Fibroblast of lung (primary cell): Measurements from ENCODE around the gene ST6GAL2. TPM values are rescaled to one million over a fixed set of nuclear protein-coding genes. Genes with fewer than 3 reads are reported as not detected.

Experiments used
- DNase-seq, 2 donors: peaks; one replicate each; pipeline versions ENCODE4 v3.0.0 to v3.0.0-alpha.2; 2010; ENCODE audit warnings: low read depth in 2 of 2
- H2AFZ ChIP-seq: 2 replicates; pipeline ENCODE4 v1.5.1; 2012; ENCODE audit warnings: low read length, control low read depth, inconsistent platforms
- H3K27ac ChIP-seq: 2 replicates; pipeline ENCODE4 v1.5.1; 2011; ENCODE audit warnings: low read length, control low read depth; ENCODE audit not compliant: insufficient read depth
- H3K27me3 ChIP-seq: 2 replicates; pipeline ENCODE4 v1.5.1; 2011; ENCODE audit warnings: mild to moderate bottlenecking, low read length; ENCODE audit not compliant: control insufficient read depth, insufficient read depth
- H3K36me3 ChIP-seq: 2 replicates; pipeline ENCODE4 v1.5.1; 2011; ENCODE audit warnings: low read length; ENCODE audit not compliant: control insufficient read depth, insufficient read depth
- H3K4me1 ChIP-seq: 2 replicates; pipeline ENCODE4 v1.5.1; 2011; ENCODE audit warnings: low read length; ENCODE audit not compliant: control insufficient read depth, insufficient read depth; ENCODE audit errors: extremely low read depth
- H3K4me2 ChIP-seq: 2 replicates; pipeline ENCODE4 v1.5.1; 2011; ENCODE audit warnings: low read length, control low read depth; ENCODE audit not compliant: insufficient read depth; ENCODE audit errors: extremely low read depth
- H3K4me3 ChIP-seq, 4 experiments: fragments of 200-600 bp in 1 of 4; sonication (generic) in 1 of 4; replicated peaks in 1 of 4; 2 replicates each; pipeline ENCODE4 v1.5.1; 2011 to 2016; ENCODE audit warnings: low read length in 4 of 4, low read depth in 3 of 4, mild to moderate bottlenecking in 3 of 4, control low read depth in 2 of 4, inconsistent platforms in 1 of 4, mixed read lengths in 1 of 4; ENCODE audit not compliant: insufficient read depth in 1 of 4; ENCODE audit errors: control extremely low read depth in 1 of 4
- H3K79me2 ChIP-seq: 2 replicates; pipeline ENCODE4 v1.5.1; 2012; ENCODE audit warnings: mild to moderate bottlenecking, low read length, inconsistent platforms; ENCODE audit not compliant: control insufficient read depth, insufficient read depth
- H3K9ac ChIP-seq: 2 replicates; pipeline ENCODE4 v1.5.1; 2011; ENCODE audit warnings: mild to moderate bottlenecking, low read length, control low read depth; ENCODE audit not compliant: insufficient read depth
- H3K9me3 ChIP-seq: 2 replicates; pipeline ENCODE4 v1.5.1; 2012; ENCODE audit warnings: low read depth, low read length; ENCODE audit not compliant: control insufficient read depth, insufficient read depth
- H4K20me1 ChIP-seq: 2 replicates; pipeline ENCODE4 v1.5.1; 2011; ENCODE audit warnings: low read length; ENCODE audit not compliant: control insufficient read depth, insufficient read depth; ENCODE audit errors: extremely low read depth
- CTCF ChIP-seq, 2 donors: IDR thresholded peaks in 1 of 2; conservative IDR thresholded peaks in 1 of 2; 1 replicate in 1 of 2; 2 replicates in 1 of 2; pipeline ENCODE4 v1.5.1; 2011 to 2012; ENCODE audit warnings: low read length in 2 of 2, control low read depth in 1 of 2, inconsistent platforms in 1 of 2, low read depth in 1 of 2, mild to moderate bottlenecking in 1 of 2
- EZH2 ChIP-seq: IDR thresholded peaks from 2 replicates; pipeline ENCODE4 v1.5.1; 2012; ENCODE audit warnings: low read length, control low read depth, mild to moderate bottlenecking; ENCODE audit errors: missing control alignments
- polyA plus RNA-seq, 2 donors: library from polyadenylated mRNA; depleted of rRNA in 1 of 2; stranded (reverse) in 1 of 2; unstranded in 1 of 2; fragments of >200 nt; gene quantifications; 2 replicates each; pipeline ENCODE4 v1.2.1, GENCODE V29; 2011 to 2012; ENCODE audit warnings: missing spikeins in 1 of 2
- total RNA-seq: library from RNA; depleted of rRNA; stranded (reverse); fragments of >200 nt; gene quantifications from 2 replicates; pipeline ENCODE4 v1.2.1, GENCODE V29; 2014

ST6GAL2 gene
- total and polyA plus RNA-seq, 2 donors (not counting 1 experiment from before 2014, with no cell fraction given), result not detected

- DNase-seq, result no peak
- no peaks in the 10 kb centered on the region for H3K79me2 ChIP-seq
- no peak overlapping the region for H3K4me3 ChIP-seq
- no peaks in the 10 kb centered on the region for H4K20me1 ChIP-seq
- no peaks in the 10 kb centered on the region for H3K4me1 ChIP-seq
- no peak overlapping the region for H2AFZ ChIP-seq
- H3K27me3 ChIP-seq, result no peaks in the 10 kb centered on the region
- no peak overlapping the region for H3K4me2 ChIP-seq
- H3K9ac ChIP-seq, result no peak overlapping the region
- no peak overlapping the region for H3K27ac ChIP-seq
- no peaks in the 10 kb centered on the region for H3K9me3 ChIP-seq
- TF ChIP-seq CTCF (conservative IDR thresholded peaks at IDR 0.05 in 1 of 2, IDR thresholded peaks at IDR 0.05 in 1 of 2; ENCODE audit: low read depth in 1 of 2, low read length in 2 of 2), result no peak
- TF ChIP-seq EZH2, result no peak
- no peaks in the 10 kb centered on the region for H3K36me3 ChIP-seq
Measured at GRCh38 chr2:106899786-106900530, 14.0 kb upstream of the ST6GAL2 start.

GRCh38 chr2:106894545-106894944 is 8.6 kb upstream of the ST6GAL2 start:
- H3K4me2 ChIP-seq, result no peak overlapping the region
- H4K20me1 ChIP-seq, result no peaks in the 10 kb centered on the region
- H3K79me2 ChIP-seq, result no peaks in the 10 kb centered on the region
- no peaks in the 10 kb centered on the region for H3K4me1 ChIP-seq
- no peak overlapping the region for H3K4me3 ChIP-seq
- no peak overlapping the region for H3K27ac ChIP-seq
- TF ChIP-seq EZH2 (no peak), CTCF (conservative IDR thresholded peaks at IDR 0.05 in 1 of 2, IDR thresholded peaks at IDR 0.05 in 1 of 2; ENCODE audit: low read depth in 1 of 2, low read length in 2 of 2) (no peak)
- no peaks in the 10 kb centered on the region for H3K36me3 ChIP-seq
- H3K27me3 ChIP-seq, result no peaks in the 10 kb centered on the region
- H2AFZ ChIP-seq, result no peak overlapping the region
- H3K9ac ChIP-seq, result no peak overlapping the region
- no peak for DNase-seq
- no peaks in the 10 kb centered on the region for H3K9me3 ChIP-seq

GRCh38 chr2:106892048-106892447 is 6.1 kb upstream of the ST6GAL2 start:
- Histone ChIP-seq H3K27me3 (no peaks in the 10 kb centered on the region), H3K4me1 (no peaks in the 10 kb centered on the region), H3K9ac (no peak overlapping the region), H3K9me3 (no peaks in the 10 kb centered on the region), H3K4me3 (no peak overlapping the region), H3K4me2 (no peak overlapping the region), H4K20me1 (no peaks in the 10 kb centered on the region), H3K36me3 (no peaks in the 10 kb centered on the region), H3K27ac (no peak overlapping the region), H3K79me2 (no peaks in the 10 kb centered on the region), H2AFZ (no peak overlapping the region)
- no peak for DNase-seq
- TF ChIP-seq EZH2, result no peak
- TF ChIP-seq CTCF (conservative IDR thresholded peaks at IDR 0.05 in 1 of 2, IDR thresholded peaks at IDR 0.05 in 1 of 2; ENCODE audit: low read depth in 1 of 2, low read length in 2 of 2), result no peak
